Gastroesophageal sphincter (tissue), 4 donors: Measurements from ENCODE around the gene ASTL. TPM values are rescaled to one million over a fixed set of nuclear protein-coding genes. Genes with fewer than 3 reads are reported as not detected.
"Not testable (repeated sequence)": the region's sequence is repeated elsewhere in the genome, so short reads cannot be mapped to it uniquely, and the experiment has no call there.

Experiments
- ATAC-seq: fragments of 150-250 bp; one replicate; pipeline ENCODE4 v1.9.1; 2016; ENCODE audit warnings: mild to moderate bottlenecking, moderate library complexity
- H3K27ac ChIP-seq, 4 donors: fragments of 200-600 bp; sonication (generic) in 3 of 4; 1 replicate in 3 of 4; 2 replicates in 1 of 4; pipeline ENCODE4 v1.5.1; 2016 to 2019
- H3K27me3 ChIP-seq: fragments of 200-600 bp; sonication (generic); one replicate; pipeline ENCODE4 v1.5.1; 2019
- H3K36me3 ChIP-seq, 2 donors: fragments of 200-600 bp; sonication (generic); one replicate each; pipeline ENCODE4 v1.5.1; 2019; ENCODE audit warnings: control low read depth in 1 of 2
- H3K4me1 ChIP-seq, 3 donors: fragments of 200-600 bp; sonication (generic); 1 replicate in 2 of 3; 2 replicates in 1 of 3; pipeline ENCODE4 v1.5.1; 2016 to 2019; ENCODE audit warnings: control low read depth in 2 of 3
- H3K4me3 ChIP-seq, 2 donors: fragments of 200-600 bp; sonication (generic); one replicate each; pipeline ENCODE4 v1.5.1; 2019; ENCODE audit warnings: mild to moderate bottlenecking in 1 of 2, moderate library complexity in 1 of 2
- H3K9me3 ChIP-seq, 3 donors: fragments of 200-600 bp; sonication (generic); one replicate each; pipeline ENCODE4 v1.5.1; 2017 to 2019; ENCODE audit warnings: control low read depth in 2 of 3
- EP300 ChIP-seq: sonication (generic); formaldehyde crosslinking; IDR thresholded peaks from one replicate; pipeline ENCODE4 v1.6.1; 2017; ENCODE audit warnings: antibody characterized with exemption, mild to moderate bottlenecking
- POLR2A ChIP-seq, 2 donors: fragments of 450-650 bp; IDR thresholded peaks; one replicate each; pipeline ENCODE4 v1.6.1; 2017; ENCODE audit warnings: antibody characterized with exemption in 2 of 2, mild to moderate bottlenecking in 2 of 2, moderate library complexity in 1 of 2
- POLR2AphosphoS5 ChIP-seq: sonication (generic); formaldehyde crosslinking; IDR thresholded peaks from one replicate; pipeline ENCODE4 v1.6.1; 2017; ENCODE audit warnings: antibody characterized with exemption
- WGBS, 2 donors: methylation state at CpG; one replicate each; pipeline ENCODE4 v1.1.5; 2018; ENCODE audit warnings: low coverage in 1 of 2; 5-methylcytosine and 5-hydroxymethylcytosine counted together
- total RNA-seq, 4 donors: library from RNA; depleted of rRNA; stranded (reverse); fragments of >200 nt; gene quantifications; one replicate each; pipeline ENCODE4 v1.1.0, GENCODE V29; 2016
- TF ChIP-seq, protein P1 (sequence below), 4 experiments: fragments of 200-600 bp in 2 of 4; fragments of 450-650 bp in 2 of 4; sonication (generic) in 1 of 4; IDR thresholded peaks; one replicate each; pipeline ENCODE4 v1.5.1; 2017 to 2019; ENCODE audit warnings: antibody characterized with exemption in 4 of 4, mild to moderate bottlenecking in 2 of 4, moderate library complexity in 2 of 4

The ASTL gene
- total RNA-seq, 4 donors from 2014 or later: not detected

- Histone ChIP-seq H3K36me3 (no peaks in the 10 kb centered on the region), H3K27ac (no peak overlapping the region), H3K27me3 (peaks cover 30% of the 10 kb centered on the region), H3K4me3 (no peak overlapping the region), H3K9me3 (no peaks in the 10 kb centered on the region), H3K4me1 (peaks cover 0 to 16% (median 0%) of the 10 kb centered on the region in 3 donors)
- 73 to 79% methylated on average over 2 of the region's 2 CpGs for WGBS, 2 donors
- ATAC-seq: no peak
- TF ChIP-seq POLR2A (IDR thresholded peaks at IDR 0.05) (no peak), EP300 (no peak), POLR2AphosphoS5 (no peak)
- TF ChIP-seq, protein P1, sequence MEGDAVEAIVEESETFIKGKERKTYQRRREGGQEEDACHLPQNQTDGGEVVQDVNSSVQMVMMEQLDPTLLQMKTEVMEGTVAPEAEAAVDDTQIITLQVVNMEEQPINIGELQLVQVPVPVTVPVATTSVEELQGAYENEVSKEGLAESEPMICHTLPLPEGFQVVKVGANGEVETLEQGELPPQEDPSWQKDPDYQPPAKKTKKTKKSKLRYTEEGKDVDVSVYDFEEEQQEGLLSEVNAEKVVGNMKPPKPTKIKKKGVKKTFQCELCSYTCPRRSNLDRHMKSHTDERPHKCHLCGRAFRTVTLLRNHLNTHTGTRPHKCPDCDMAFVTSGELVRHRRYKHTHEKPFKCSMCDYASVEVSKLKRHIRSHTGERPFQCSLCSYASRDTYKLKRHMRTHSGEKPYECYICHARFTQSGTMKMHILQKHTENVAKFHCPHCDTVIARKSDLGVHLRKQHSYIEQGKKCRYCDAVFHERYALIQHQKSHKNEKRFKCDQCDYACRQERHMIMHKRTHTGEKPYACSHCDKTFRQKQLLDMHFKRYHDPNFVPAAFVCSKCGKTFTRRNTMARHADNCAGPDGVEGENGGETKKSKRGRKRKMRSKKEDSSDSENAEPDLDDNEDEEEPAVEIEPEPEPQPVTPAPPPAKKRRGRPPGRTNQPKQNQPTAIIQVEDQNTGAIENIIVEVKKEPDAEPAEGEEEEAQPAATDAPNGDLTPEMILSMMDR (IDR thresholded peaks at IDR 0.05): no peak
These were observed 51.2 kb downstream of the ASTL start for GRCh38 chr2:96087130-96087529.

DNA sequence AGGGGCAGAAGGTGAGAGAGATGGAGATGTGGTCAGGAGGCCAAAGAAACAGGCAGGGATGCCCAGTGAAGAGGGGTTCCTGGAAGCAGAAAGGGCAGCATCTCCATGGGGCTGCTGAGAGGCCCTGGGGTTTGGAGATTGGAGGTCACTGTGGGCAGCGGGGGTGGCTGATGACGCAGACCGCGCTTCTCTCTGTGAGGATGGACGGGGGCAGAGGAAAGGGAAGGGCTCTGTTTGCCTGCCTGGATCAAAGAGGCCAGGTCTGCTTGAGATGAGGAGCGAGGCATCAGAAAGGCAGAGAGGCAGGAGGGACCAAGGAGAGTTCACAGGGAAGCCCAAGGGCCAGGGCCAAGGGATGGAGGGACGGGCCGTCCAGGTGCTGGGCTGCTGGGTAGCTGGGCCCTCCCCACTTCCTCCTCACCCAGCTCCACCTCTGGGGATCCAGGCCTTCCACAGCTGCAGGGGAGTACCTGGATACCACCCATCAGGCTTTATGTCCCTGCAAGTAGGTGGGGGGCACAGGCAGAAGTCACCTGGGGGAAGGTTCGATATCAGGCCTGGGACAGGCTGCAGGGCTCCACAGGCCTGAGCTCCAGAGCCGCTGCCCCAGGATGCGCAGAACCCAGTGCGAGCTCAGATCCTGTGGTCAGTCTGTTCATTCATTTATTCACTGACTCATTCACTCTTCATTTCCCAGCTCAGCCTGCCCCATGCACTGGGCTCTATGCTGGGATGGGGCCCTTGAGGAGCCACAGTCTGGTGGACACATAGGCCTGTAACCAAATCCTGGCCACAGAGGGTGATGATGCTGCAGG lies 52.6 kb downstream of the ASTL start:
- TF ChIP-seq EP300: no peak
- TF ChIP-seq, protein P1 (IDR thresholded peaks at IDR 0.05): no peak
- TF ChIP-seq POLR2AphosphoS5: no peak
- TF ChIP-seq POLR2A (IDR thresholded peaks at IDR 0.05): no peak
- 84 to 86% methylated on average over 3 to 5 of the region's 12 CpGs for WGBS, 2 donors
- peaks cover 0 to 16% (median 0%) of the 10 kb centered on the region in 3 donors for H3K4me1 ChIP-seq
- no peak overlapping the region for H3K4me3 ChIP-seq
- no peaks in the 10 kb centered on the region for H3K9me3 ChIP-seq
- H3K27ac ChIP-seq: no peak overlapping the region
- peaks cover 19% of the 10 kb centered on the region for H3K27me3 ChIP-seq
- H3K36me3 ChIP-seq: no peaks in the 10 kb centered on the region
- no peak for ATAC-seq

GRCh38 chr2:96084858-96085518 lies 53.3 kb downstream of the ASTL start:
- not testable (repeated sequence) for ATAC-seq, H3K36me3 ChIP-seq, H3K9me3 ChIP-seq, H3K4me3 ChIP-seq, H3K27ac ChIP-seq
- Histone ChIP-seq H3K27me3 (peaks cover 18% of the 10 kb centered on the region), H3K4me1 (peaks cover 0 to 16% (median 0%) of the 10 kb centered on the region in 3 donors)
- 57 to 74% methylated on average over 2 to 4 of the region's 7 CpGs for WGBS, 2 donors

DNA sequence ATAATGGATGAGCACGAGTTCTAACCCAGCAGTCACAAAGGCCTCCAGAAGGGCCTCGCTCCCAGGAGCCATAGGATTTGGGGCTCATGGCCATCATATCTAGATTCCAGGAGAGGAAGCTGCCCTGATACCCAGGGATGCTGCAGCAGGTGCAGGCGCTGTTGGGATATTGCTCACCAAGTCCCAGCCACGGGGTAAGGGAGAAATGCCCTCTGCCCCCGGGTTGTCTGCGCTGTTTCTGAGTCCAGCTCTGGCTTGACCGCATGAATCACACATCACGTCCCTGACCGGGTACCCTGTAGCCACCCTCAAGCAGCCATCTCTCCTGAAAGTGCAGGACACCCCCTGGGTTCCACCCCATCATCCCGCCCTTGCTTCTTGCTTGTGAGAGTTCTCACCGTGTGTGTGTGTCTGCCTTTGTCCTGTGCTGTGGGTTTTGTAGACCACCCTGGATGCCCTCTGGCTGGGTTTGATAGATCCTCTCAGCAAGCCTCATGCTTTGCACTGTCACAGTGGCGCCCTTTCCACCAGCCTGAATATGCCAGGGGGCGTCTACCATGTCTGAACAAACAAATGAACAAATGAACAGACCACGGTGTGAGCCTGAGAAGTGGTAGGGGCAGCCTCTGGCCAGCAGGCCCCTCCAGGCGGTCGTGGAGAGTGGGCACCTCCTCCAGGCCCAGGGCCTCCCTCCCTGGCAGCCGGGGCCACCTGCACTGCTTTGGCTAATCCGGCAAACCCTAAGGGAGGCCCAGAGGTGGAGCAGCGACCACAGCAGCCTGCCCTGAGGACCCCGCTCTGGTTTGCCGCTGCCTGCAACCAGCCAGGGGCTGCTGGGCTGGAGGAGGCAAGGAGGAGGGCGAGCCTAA lies 54.1 kb downstream of the ASTL start:
- H3K4me3 ChIP-seq: no peak overlapping the region
- peaks cover 10% of the 10 kb centered on the region for H3K27me3 ChIP-seq
- TF ChIP-seq POLR2A (IDR thresholded peaks at IDR 0.05) (no peak), EP300 (no peak), POLR2AphosphoS5 (no peak)
- TF ChIP-seq, protein P1 (IDR thresholded peaks at IDR 0.05): no peak
- peaks cover 0 to 16% (median 0%) of the 10 kb centered on the region in 3 donors for H3K4me1 ChIP-seq
- ATAC-seq: no peak
- 92 to 100% methylated on average over 6 to 7 of the region's 22 CpGs for WGBS, 2 donors
- H3K9me3 ChIP-seq: no peaks in the 10 kb centered on the region
- no peak overlapping the region for H3K27ac ChIP-seq
- H3K36me3 ChIP-seq: no peaks in the 10 kb centered on the region
